ENCODE results near the gene LZTS3.

DNA sequence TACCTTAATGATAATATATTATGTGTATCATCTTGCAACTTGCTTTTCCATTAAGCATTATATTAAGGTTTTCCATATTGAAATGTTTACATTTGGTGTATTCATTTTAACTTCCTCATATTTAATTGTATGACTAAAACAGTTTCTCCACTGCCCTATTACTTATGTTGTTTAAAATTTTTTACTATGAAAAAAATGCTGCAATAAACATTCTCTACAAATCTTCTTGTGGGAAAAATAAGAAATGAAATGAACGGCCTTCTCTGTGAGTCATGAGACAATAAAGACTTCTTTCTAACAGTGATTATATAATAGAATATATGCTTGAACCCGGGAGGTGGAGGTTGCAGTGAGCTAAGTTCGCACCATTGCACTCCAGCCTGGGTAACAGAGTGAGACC is 39.2 kb downstream of the LZTS3 start:
- TF ChIP-seq, protein P1, sequence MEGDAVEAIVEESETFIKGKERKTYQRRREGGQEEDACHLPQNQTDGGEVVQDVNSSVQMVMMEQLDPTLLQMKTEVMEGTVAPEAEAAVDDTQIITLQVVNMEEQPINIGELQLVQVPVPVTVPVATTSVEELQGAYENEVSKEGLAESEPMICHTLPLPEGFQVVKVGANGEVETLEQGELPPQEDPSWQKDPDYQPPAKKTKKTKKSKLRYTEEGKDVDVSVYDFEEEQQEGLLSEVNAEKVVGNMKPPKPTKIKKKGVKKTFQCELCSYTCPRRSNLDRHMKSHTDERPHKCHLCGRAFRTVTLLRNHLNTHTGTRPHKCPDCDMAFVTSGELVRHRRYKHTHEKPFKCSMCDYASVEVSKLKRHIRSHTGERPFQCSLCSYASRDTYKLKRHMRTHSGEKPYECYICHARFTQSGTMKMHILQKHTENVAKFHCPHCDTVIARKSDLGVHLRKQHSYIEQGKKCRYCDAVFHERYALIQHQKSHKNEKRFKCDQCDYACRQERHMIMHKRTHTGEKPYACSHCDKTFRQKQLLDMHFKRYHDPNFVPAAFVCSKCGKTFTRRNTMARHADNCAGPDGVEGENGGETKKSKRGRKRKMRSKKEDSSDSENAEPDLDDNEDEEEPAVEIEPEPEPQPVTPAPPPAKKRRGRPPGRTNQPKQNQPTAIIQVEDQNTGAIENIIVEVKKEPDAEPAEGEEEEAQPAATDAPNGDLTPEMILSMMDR (IDR thresholded peaks at IDR 0.05 in 8 of 11, conservative IDR thresholded peaks at IDR 0.05 in 3 of 11): no peak
- no peak for TF ChIP-seq POLR2AphosphoS5 (IDR thresholded peaks at IDR 0.05)

Data from spleen (tissue), 7 donors.